ENCODE measurements around the gene SLC41A2. TPM values are rescaled to one million over a fixed set of nuclear protein-coding genes. Genes with fewer than 3 reads are reported as not detected.

Gene SLC41A2
- total and polyA plus RNA-seq, 2 donors (not counting 1 experiment from before 2014, with no cell fraction given): 0.51 to 13.0 TPM

GRCh38 chr12:104998423-104999346, 40.6 kb upstream of the SLC41A2 start:
- ChIA-PET CTCF (no interaction called here), POLR2A (no interaction called here)
- intact Hi-C loops (cut with micrococcal nuclease): no loop called here
- H3K4me3 ChIP-seq (ENCODE audit: control extremely low read depth in 1 of 5, extremely low read depth in 1 of 5, insufficient read depth in 1 of 5, low read depth in 2 of 5, low read length in 4 of 5): no peak overlapping the region
- H3K27me3 ChIP-seq (replicated peaks in 1 of 4; ENCODE audit: control extremely low read depth in 1 of 4, control insufficient read depth in 3 of 4, insufficient read depth in 4 of 4, low read length in 3 of 4): no peaks in the 10 kb centered on the region
- TF ChIP-seq, protein P1, sequence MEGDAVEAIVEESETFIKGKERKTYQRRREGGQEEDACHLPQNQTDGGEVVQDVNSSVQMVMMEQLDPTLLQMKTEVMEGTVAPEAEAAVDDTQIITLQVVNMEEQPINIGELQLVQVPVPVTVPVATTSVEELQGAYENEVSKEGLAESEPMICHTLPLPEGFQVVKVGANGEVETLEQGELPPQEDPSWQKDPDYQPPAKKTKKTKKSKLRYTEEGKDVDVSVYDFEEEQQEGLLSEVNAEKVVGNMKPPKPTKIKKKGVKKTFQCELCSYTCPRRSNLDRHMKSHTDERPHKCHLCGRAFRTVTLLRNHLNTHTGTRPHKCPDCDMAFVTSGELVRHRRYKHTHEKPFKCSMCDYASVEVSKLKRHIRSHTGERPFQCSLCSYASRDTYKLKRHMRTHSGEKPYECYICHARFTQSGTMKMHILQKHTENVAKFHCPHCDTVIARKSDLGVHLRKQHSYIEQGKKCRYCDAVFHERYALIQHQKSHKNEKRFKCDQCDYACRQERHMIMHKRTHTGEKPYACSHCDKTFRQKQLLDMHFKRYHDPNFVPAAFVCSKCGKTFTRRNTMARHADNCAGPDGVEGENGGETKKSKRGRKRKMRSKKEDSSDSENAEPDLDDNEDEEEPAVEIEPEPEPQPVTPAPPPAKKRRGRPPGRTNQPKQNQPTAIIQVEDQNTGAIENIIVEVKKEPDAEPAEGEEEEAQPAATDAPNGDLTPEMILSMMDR (IDR thresholded peaks at IDR 0.05): no peak
- no peak for TF ChIP-seq EZH2 (IDR thresholded peaks at IDR 0.05; ENCODE audit: borderline replicate concordance, insufficient read depth, low read depth, low read length, poor library complexity, severe bottlenecking)
- no peak overlapping the region for H3K27ac ChIP-seq (ENCODE audit: low read length in 2 of 2)
- peaks cover 0 to 61% of the 10 kb centered on the region in 2 experiments for H3K36me3 ChIP-seq (replicated peaks in 1 of 2; ENCODE audit: control extremely low read depth in 1 of 2, control insufficient read depth in 1 of 2, extremely low read depth in 1 of 2, insufficient read depth in 2 of 2, low read length in 1 of 2)
- Mint-ChIP-seq H3K4me1 (no peaks in the 10 kb centered on the region), H3K4me3 (no peak overlapping the region), H3K9me3 (ENCODE audit: insufficient read depth) (peaks cover 7% of the 10 kb centered on the region), H3K27ac (no peak overlapping the region), H3K27me3 (no peaks in the 10 kb centered on the region)
- no peak overlapping the region for H3K9ac ChIP-seq (ENCODE audit: low read length)
- H3K79me2 ChIP-seq (ENCODE audit: control insufficient read depth, insufficient read depth, low read length): peaks cover 9% of the 10 kb centered on the region
- no peak overlapping the region for H3K4me2 ChIP-seq (replicated peaks; ENCODE audit: low read depth, low read length, poor library complexity, severe bottlenecking)
- no peak overlapping the region for H2AFZ ChIP-seq (ENCODE audit: insufficient read depth, low read depth, low read length, poor library complexity, severe bottlenecking)
- DNase-seq (no peak), ATAC-seq (ENCODE audit: low read depth) (no peak)
- H4K20me1 ChIP-seq (ENCODE audit: control insufficient read depth, insufficient read depth, low read length, poor library complexity, severe bottlenecking): no peaks in the 10 kb centered on the region
- no peaks in the 10 kb centered on the region for H3K4me1 ChIP-seq (ENCODE audit: control insufficient read depth in 2 of 2, insufficient read depth in 2 of 2, low read length in 2 of 2)
- no peaks in the 10 kb centered on the region for H3K9me3 ChIP-seq (ENCODE audit: control extremely low read depth in 1 of 3, control insufficient read depth in 2 of 3, insufficient read depth in 1 of 3, low read length in 2 of 3)
- 91% methylated on average over 15 of the region's 15 CpGs for WGBS (ENCODE audit: insufficient coverage)

DNA sequence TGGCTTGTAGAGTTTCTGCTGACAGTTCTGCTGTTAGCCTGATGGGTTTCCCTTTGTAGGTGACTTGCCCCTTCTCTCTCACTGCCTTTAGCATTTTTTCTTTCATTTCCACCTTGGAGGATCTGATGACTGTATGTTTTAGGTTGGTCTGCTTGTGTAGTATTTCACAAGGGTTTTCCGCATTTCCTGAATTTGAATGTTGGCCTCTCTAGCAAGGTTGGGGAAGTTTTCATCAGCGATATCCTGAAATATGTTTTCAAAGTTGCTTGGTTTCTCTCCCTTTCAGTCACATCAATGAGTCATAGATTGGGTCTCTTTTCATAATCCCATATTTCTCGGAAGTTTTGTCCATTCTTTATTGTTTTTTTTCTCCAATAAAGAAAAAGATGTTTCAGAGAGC, 39.5 kb upstream of the SLC41A2 start:
- no peak for TF ChIP-seq EZH2 (IDR thresholded peaks at IDR 0.05; ENCODE audit: borderline replicate concordance, insufficient read depth, low read depth, low read length, poor library complexity, severe bottlenecking)
- TF ChIP-seq, protein P1 (IDR thresholded peaks at IDR 0.05): no peak
- H3K4me3 ChIP-seq (ENCODE audit: control extremely low read depth in 1 of 5, extremely low read depth in 1 of 5, insufficient read depth in 1 of 5, low read depth in 2 of 5, low read length in 4 of 5): no peak overlapping the region
- no peaks in the 10 kb centered on the region for H3K27me3 Mint-ChIP-seq
- DNase-seq (no peak), ATAC-seq (ENCODE audit: low read depth) (no peak)
- H4K20me1 ChIP-seq (ENCODE audit: control insufficient read depth, insufficient read depth, low read length, poor library complexity, severe bottlenecking): no peaks in the 10 kb centered on the region
- H3K27me3 ChIP-seq (replicated peaks in 1 of 4; ENCODE audit: control extremely low read depth in 1 of 4, control insufficient read depth in 3 of 4, insufficient read depth in 4 of 4, low read length in 3 of 4): no peaks in the 10 kb centered on the region
- ChIA-PET CTCF (no interaction called here), POLR2A (no interaction called here)
- H2AFZ ChIP-seq (ENCODE audit: insufficient read depth, low read depth, low read length, poor library complexity, severe bottlenecking): no peak overlapping the region
- H3K4me1 ChIP-seq (ENCODE audit: control insufficient read depth in 2 of 2, insufficient read depth in 2 of 2, low read length in 2 of 2): no peaks in the 10 kb centered on the region
- no peak overlapping the region for H3K9ac ChIP-seq (ENCODE audit: low read length)
- H3K4me3 Mint-ChIP-seq: no peak overlapping the region
- H3K27ac Mint-ChIP-seq: no peak overlapping the region
- H3K79me2 ChIP-seq (ENCODE audit: control insufficient read depth, insufficient read depth, low read length): peaks cover 9% of the 10 kb centered on the region
- H3K9me3 ChIP-seq (ENCODE audit: control extremely low read depth in 1 of 3, control insufficient read depth in 2 of 3, insufficient read depth in 1 of 3, low read length in 2 of 3): no peaks in the 10 kb centered on the region
- peaks cover 7% of the 10 kb centered on the region for H3K9me3 Mint-ChIP-seq (ENCODE audit: insufficient read depth)
- H3K4me1 Mint-ChIP-seq: no peaks in the 10 kb centered on the region
- H3K27ac ChIP-seq (ENCODE audit: low read length in 2 of 2): no peak overlapping the region
- intact Hi-C loops (cut with micrococcal nuclease): no loop called here
- H3K4me2 ChIP-seq (replicated peaks; ENCODE audit: low read depth, low read length, poor library complexity, severe bottlenecking): no peak overlapping the region
- H3K36me3 ChIP-seq (replicated peaks in 1 of 2; ENCODE audit: control extremely low read depth in 1 of 2, control insufficient read depth in 1 of 2, extremely low read depth in 1 of 2, insufficient read depth in 2 of 2, low read length in 1 of 2): peaks cover 0 to 62% of the 10 kb centered on the region in 2 experiments
- no CpG with 5 or more reads among the region's 3 CpGs for WGBS (ENCODE audit: insufficient coverage)
